ENCODE data around the gene ADAM29. TPM values are rescaled to one million over a fixed set of nuclear protein-coding genes. Genes with fewer than 3 reads are reported as not detected.

Gene ADAM29
- total RNA-seq, 1 donor from 2014 or later = not detected

DNA sequence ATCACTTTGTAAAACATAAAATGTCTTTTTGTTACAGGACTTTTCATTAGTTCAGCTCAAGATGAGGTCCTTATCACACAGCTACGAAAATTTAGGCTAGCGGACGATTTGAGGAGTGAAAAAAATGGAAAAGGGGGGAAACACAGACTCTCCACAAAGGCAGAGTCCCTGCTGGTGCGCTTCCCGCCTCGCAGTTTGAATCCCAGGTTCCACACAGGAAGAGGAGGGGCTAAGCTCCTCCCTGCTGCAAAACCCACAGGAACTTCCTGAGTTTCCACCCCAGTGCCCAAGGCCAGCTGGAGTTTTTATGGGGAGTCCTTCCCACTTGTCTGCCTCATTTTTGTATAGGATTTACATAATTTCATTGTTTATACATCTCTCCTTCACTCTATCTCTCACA lies 11.2 kb downstream of the ADAM29 start:
- Mint-ChIP-seq H3K27ac (ENCODE audit: unreplicated experiment) (no peak overlapping the region), H3K4me1 (ENCODE audit: low read depth, unreplicated experiment) (no peaks in the 10 kb centered on the region), H3K36me3 (ENCODE audit: unreplicated experiment) (no peaks in the 10 kb centered on the region), H3K4me3 (ENCODE audit: unreplicated experiment) (no peak overlapping the region), H3K27me3 (ENCODE audit: unreplicated experiment) (no peaks in the 10 kb centered on the region), H3K9me3 (ENCODE audit: unreplicated experiment) (peaks cover 2% of the 10 kb centered on the region)
- no peak for TF ChIP-seq CTCF (IDR thresholded peaks at IDR 0.05; ENCODE audit: partially characterized antibody, unreplicated experiment)
- DNase-seq = no peak

GRCh38 chr4:174930895-174931294 lies 12.7 kb downstream of the ADAM29 start:
- no peak overlapping the region for H3K27ac Mint-ChIP-seq (ENCODE audit: unreplicated experiment)
- H3K4me1 Mint-ChIP-seq (ENCODE audit: low read depth, unreplicated experiment) = no peaks in the 10 kb centered on the region
- no peaks in the 10 kb centered on the region for H3K36me3 Mint-ChIP-seq (ENCODE audit: unreplicated experiment)
- TF ChIP-seq CTCF (IDR thresholded peaks at IDR 0.05; ENCODE audit: partially characterized antibody, unreplicated experiment) = no peak
- no peak overlapping the region for H3K4me3 Mint-ChIP-seq (ENCODE audit: unreplicated experiment)
- no peak for DNase-seq
- no peaks in the 10 kb centered on the region for H3K9me3 Mint-ChIP-seq (ENCODE audit: unreplicated experiment)
- H3K27me3 Mint-ChIP-seq (ENCODE audit: unreplicated experiment) = no peaks in the 10 kb centered on the region

DNA sequence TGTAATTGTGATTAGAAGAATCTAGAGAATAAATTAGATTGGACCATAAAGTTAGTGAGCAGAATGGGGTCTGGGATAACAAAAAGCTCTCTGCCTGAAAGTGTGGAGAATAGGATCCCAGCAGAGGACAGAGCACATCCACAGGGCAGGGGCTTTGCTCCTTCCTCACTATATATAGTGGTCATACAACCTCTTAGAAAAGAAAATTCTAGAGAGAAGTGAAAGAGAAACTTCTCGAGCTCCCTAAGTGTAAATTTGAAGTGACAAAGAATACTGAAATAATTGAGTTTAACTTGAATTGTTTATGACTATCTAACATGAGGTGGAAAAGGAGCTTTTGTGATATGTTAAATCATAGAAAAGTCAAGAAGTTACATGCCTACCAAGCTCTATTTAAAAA lies 14.9 kb downstream of the ADAM29 start:
- no peaks in the 10 kb centered on the region for H3K36me3 Mint-ChIP-seq (ENCODE audit: unreplicated experiment)
- no peak for TF ChIP-seq CTCF (IDR thresholded peaks at IDR 0.05; ENCODE audit: partially characterized antibody, unreplicated experiment)
- H3K4me3 Mint-ChIP-seq (ENCODE audit: unreplicated experiment) = no peak overlapping the region
- H3K9me3 Mint-ChIP-seq (ENCODE audit: unreplicated experiment) = no peaks in the 10 kb centered on the region
- DNase-seq = no peak
- no peak overlapping the region for H3K27ac Mint-ChIP-seq (ENCODE audit: unreplicated experiment)
- H3K27me3 Mint-ChIP-seq (ENCODE audit: unreplicated experiment) = no peaks in the 10 kb centered on the region
- H3K4me1 Mint-ChIP-seq (ENCODE audit: low read depth, unreplicated experiment) = no peaks in the 10 kb centered on the region

DNA sequence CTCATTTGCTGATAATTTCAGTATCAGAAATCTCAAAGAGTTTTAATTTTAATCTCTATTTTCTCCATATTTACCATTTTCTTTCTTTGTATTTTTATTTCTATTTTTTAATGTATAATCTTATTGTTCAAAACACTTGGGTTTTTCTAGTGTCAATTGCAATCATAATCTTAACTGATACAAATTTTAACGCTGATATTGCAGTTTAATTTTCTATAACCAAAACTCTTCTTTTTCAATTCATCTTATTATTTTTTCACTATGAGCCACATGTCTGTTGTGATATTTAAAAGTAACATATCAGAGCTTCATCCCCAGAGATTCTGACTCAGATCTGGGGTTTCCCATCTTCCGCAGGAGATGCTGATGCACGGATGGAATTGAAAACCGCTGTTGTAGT lies 16.2 kb downstream of the ADAM29 start:
- no peak overlapping the region for H3K27ac Mint-ChIP-seq (ENCODE audit: unreplicated experiment)
- H3K9me3 Mint-ChIP-seq (ENCODE audit: unreplicated experiment) = no peaks in the 10 kb centered on the region
- H3K4me1 Mint-ChIP-seq (ENCODE audit: low read depth, unreplicated experiment) = no peaks in the 10 kb centered on the region
- TF ChIP-seq CTCF (IDR thresholded peaks at IDR 0.05; ENCODE audit: partially characterized antibody, unreplicated experiment) = no peak
- DNase-seq = no peak
- H3K36me3 Mint-ChIP-seq (ENCODE audit: unreplicated experiment) = no peaks in the 10 kb centered on the region
- no peaks in the 10 kb centered on the region for H3K27me3 Mint-ChIP-seq (ENCODE audit: unreplicated experiment)
- H3K4me3 Mint-ChIP-seq (ENCODE audit: unreplicated experiment) = no peak overlapping the region

- no peak for DNase-seq
- TF ChIP-seq CTCF (IDR thresholded peaks at IDR 0.05; ENCODE audit: partially characterized antibody, unreplicated experiment) = no peak
- no peaks in the 10 kb centered on the region for H3K36me3 Mint-ChIP-seq (ENCODE audit: unreplicated experiment)
- no peaks in the 10 kb centered on the region for H3K4me1 Mint-ChIP-seq (ENCODE audit: low read depth, unreplicated experiment)
- H3K4me3 Mint-ChIP-seq (ENCODE audit: unreplicated experiment) = no peak overlapping the region
- no peaks in the 10 kb centered on the region for H3K27me3 Mint-ChIP-seq (ENCODE audit: unreplicated experiment)
- H3K9me3 Mint-ChIP-seq (ENCODE audit: unreplicated experiment) = no peaks in the 10 kb centered on the region
- no peak overlapping the region for H3K27ac Mint-ChIP-seq (ENCODE audit: unreplicated experiment)
Observed at GRCh38 chr4:174935607-174936006, 17.4 kb downstream of the ADAM29 start.
